OCI-LY1 (cell line): ENCODE results near the gene TUBGCP6.

Experiments
- H2AFZ ChIP-seq: fragments of 200-600 bp; sonication (generic), shearing (Covaris generic); 2 replicates; pipeline ENCODE4 v1.6.0; 2014; ENCODE audit warnings: antibody characterized with exemption, mild to moderate bottlenecking, low read length
- H3F3A ChIP-seq: fragments of 200-600 bp; sonication (generic), shearing (Covaris generic); 2 replicates; pipeline ENCODE4 v1.6.0; 2014; ENCODE audit warnings: mild to moderate bottlenecking, antibody characterized with exemption, low read length, moderate library complexity; ENCODE audit not compliant: insufficient read depth
- H3K27ac ChIP-seq: fragments of 200-600 bp; sonication (generic); 2 replicates; pipeline ENCODE4 v1.5.1; 2014; ENCODE audit warnings: low read length, mixed run types, mild to moderate bottlenecking, low read depth; ENCODE audit not compliant: poor library complexity, severe bottlenecking
- H3K27me3 ChIP-seq: fragments of 200-600 bp; sonication (generic); 2 replicates; pipeline ENCODE4 v1.6.0; 2014; ENCODE audit warnings: antibody characterized with exemption, mild to moderate bottlenecking, low read length, moderate library complexity; ENCODE audit not compliant: insufficient read depth
- H3K36me3 ChIP-seq: fragments of 200-600 bp; sonication (generic); 2 replicates; pipeline ENCODE4 v1.6.1; 2014; ENCODE audit warnings: mild to moderate bottlenecking, antibody characterized with exemption, low read length, moderate library complexity, mixed read lengths; ENCODE audit not compliant: insufficient read depth
- H3K4me1 ChIP-seq: fragments of 200-600 bp; sonication (generic); 2 replicates; pipeline ENCODE4 v1.5.1; 2014; ENCODE audit warnings: mild to moderate bottlenecking, low read length, moderate library complexity; ENCODE audit not compliant: insufficient read depth, severe bottlenecking
- H3K4me2 ChIP-seq: fragments of 200-600 bp; sonication (generic), shearing (Covaris generic); 2 replicates; pipeline ENCODE4 v1.6.1; 2014; ENCODE audit warnings: low read length
- H3K4me3 ChIP-seq: fragments of 200-600 bp; sonication (generic); 2 replicates; pipeline ENCODE4 v1.5.1; 2014; ENCODE audit warnings: low read length, low read depth, mild to moderate bottlenecking, mixed read lengths; ENCODE audit not compliant: poor library complexity, severe bottlenecking
- H3K79me2 ChIP-seq: fragments of 200-600 bp; shearing (Covaris generic); 2 replicates; pipeline ENCODE4 v1.6.1; 2016; ENCODE audit warnings: mixed run types, low read length, mixed read lengths; ENCODE audit not compliant: insufficient read depth
- H3K9ac ChIP-seq: fragments of 200-600 bp; sonication (generic), shearing (Covaris generic); 2 replicates; pipeline ENCODE4 v1.6.1; 2014; ENCODE audit warnings: mild to moderate bottlenecking, low read length, mixed read lengths
- H3K9me2 ChIP-seq: fragments of 200-600 bp; sonication (generic), shearing (Covaris generic); 2 replicates; pipeline ENCODE4 v1.6.1; 2014; ENCODE audit warnings: low read depth, mild to moderate bottlenecking, low read length, mixed read lengths
- H3K9me3 ChIP-seq: fragments of 200-600 bp; shearing (Covaris generic); 2 replicates; pipeline ENCODE4 v1.6.1; 2014; ENCODE audit warnings: low read length, mixed read lengths
- H4K20me1 ChIP-seq: fragments of 200-600 bp; sonication (generic), shearing (Covaris generic); 2 replicates; pipeline ENCODE4 v1.6.0; 2016; ENCODE audit warnings: mild to moderate bottlenecking, low read length; ENCODE audit not compliant: insufficient read depth
- CTCF ChIP-seq: fragments of 200-600 bp; sonication (generic), shearing (Covaris generic); IDR thresholded peaks from 2 replicates; pipeline ENCODE4 v1.5.1; 2017; ENCODE audit warnings: mild to moderate bottlenecking, antibody characterized with exemption, low read length, moderate library complexity, mixed read lengths
- EZH2 ChIP-seq: fragments of 200-600 bp; sonication (generic), shearing (Covaris generic); IDR thresholded peaks from 2 replicates; pipeline ENCODE4 v1.8.0; 2017; ENCODE audit warnings: borderline replicate concordance, mixed run types, mild to moderate bottlenecking, antibody characterized with exemption, low read length, moderate library complexity, mixed read lengths

The TUBGCP6 gene

GRCh38 chr22:50220603-50221409, 24.0 kb downstream of the TUBGCP6 start:
- Histone ChIP-seq H3K4me2 (no peak overlapping the region), H3K36me3 (peaks cover 92% of the 10 kb centered on the region), H3K4me3 (no peak overlapping the region), H3K27me3 (no peaks in the 10 kb centered on the region), H3F3A (no peaks in the 10 kb centered on the region), H4K20me1 (no peaks in the 10 kb centered on the region), H3K79me2 (no peaks in the 10 kb centered on the region), H3K27ac (no peak overlapping the region), H2AFZ (no peak overlapping the region), H3K9me3 (no peaks in the 10 kb centered on the region), H3K9me2 (no peaks in the 10 kb centered on the region), H3K9ac (no peak overlapping the region), H3K4me1 (no peaks in the 10 kb centered on the region)
- TF ChIP-seq CTCF (no peak), EZH2 (no peak)

- Histone ChIP-seq H3K27ac (no peak overlapping the region), H3K4me2 (no peak overlapping the region), H3K9me2 (no peaks in the 10 kb centered on the region), H3K9me3 (no peaks in the 10 kb centered on the region), H3K9ac (no peak overlapping the region), H2AFZ (no peak overlapping the region), H4K20me1 (no peaks in the 10 kb centered on the region), H3K4me3 (no peak overlapping the region), H3K4me1 (no peaks in the 10 kb centered on the region), H3K27me3 (no peaks in the 10 kb centered on the region), H3K79me2 (no peaks in the 10 kb centered on the region), H3K36me3 (peaks cover 93% of the 10 kb centered on the region), H3F3A (no peaks in the 10 kb centered on the region)
- TF ChIP-seq CTCF (no peak), EZH2 (no peak)
These were observed 24.8 kb downstream of the TUBGCP6 start for GRCh38 chr22:50219800-50220602.

- Histone ChIP-seq H3K9me2 (no peaks in the 10 kb centered on the region), H3K4me2 (no peak overlapping the region), H4K20me1 (no peaks in the 10 kb centered on the region), H3K27ac (no peak overlapping the region), H3K9me3 (no peaks in the 10 kb centered on the region), H3K9ac (no peak overlapping the region), H3K27me3 (no peaks in the 10 kb centered on the region), H3K79me2 (no peaks in the 10 kb centered on the region), H3K4me3 (no peak overlapping the region), H3K36me3 (peaks cover 95% of the 10 kb centered on the region), H3F3A (no peaks in the 10 kb centered on the region), H2AFZ (no peak overlapping the region), H3K4me1 (no peaks in the 10 kb centered on the region)
- no peak for TF ChIP-seq CTCF
- TF ChIP-seq EZH2 = no peak
These were observed 25.7 kb downstream of the TUBGCP6 start for GRCh38 chr22:50218996-50219727.
